ENCODE measurements around the gene PTPN5. TPM values are rescaled to one million over a fixed set of nuclear protein-coding genes. Genes with fewer than 3 reads are reported as not detected.

Gene PTPN5
- not detected in 2 replicates for total RNA-seq

DNA sequence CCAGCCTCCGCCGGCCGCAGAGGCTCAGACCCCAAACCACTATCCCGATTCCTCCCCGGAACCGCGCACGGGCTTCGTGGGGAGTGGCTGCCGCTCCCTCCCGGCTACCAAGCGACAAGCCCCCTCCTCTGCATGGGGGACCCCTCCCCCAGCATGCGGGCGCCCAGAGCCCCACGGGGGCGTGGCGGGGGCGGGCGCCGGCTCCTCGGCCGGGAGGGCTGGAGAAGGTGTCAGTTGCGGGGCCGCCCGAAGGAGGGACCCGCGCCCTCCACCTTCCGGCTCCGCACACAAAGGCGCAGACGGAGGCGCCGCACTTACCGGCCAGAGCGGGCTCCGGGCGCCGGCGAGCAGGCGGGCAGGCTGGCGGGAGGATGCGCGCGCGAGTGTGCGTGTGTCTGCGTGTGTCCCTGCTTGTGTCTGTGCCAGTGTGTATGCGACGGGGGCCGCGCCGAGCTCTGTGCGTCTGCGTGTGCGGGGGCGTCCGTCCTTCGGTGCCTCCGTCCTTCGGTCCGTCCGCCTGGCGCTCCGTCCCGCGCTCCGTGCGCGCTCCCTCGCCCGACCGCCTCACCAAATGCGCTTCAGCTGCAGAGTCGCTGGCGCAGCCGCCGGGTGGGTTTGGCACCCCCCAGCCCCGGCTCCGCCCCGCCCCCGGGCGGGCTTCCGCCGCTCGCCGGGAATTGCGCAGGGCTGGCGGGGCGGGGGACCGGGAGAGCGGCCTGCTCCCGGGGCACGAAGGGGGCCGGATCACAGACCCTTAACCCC is at the start of gene PTPN5:
PTPN5 (minus strand) TSS at position 592 of the 762 bp plus-strand sequence. CDS start 19,840 bp downstream, outside the sequence.

DNA sequence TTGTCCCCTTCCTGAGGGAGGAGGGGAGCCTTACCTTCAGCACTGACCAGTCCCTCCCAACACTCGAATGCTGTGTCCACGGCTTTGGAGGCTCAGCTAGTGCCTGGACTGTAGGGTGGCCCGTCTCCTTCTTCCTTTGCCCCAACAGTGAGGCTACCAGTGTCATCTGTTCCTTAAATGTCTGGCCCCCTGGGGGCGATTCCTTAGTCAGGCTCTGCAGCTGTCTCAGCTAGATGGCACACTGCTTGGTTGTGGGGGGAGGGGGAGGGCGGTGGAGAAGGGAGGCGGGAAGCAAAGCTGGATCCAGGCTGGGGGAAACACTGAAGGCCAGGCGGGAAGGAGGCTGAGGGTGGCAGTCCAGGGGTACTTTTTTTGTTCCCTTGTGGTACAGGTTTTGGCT is 65.6 kb downstream of the PTPN5 start, which contains the start of gene IGSF22:
IGSF22 (minus strand) TSS at position 149 of the 400 bp plus-strand sequence. CDS start 1,952 bp downstream, outside the sequence.

DNA sequence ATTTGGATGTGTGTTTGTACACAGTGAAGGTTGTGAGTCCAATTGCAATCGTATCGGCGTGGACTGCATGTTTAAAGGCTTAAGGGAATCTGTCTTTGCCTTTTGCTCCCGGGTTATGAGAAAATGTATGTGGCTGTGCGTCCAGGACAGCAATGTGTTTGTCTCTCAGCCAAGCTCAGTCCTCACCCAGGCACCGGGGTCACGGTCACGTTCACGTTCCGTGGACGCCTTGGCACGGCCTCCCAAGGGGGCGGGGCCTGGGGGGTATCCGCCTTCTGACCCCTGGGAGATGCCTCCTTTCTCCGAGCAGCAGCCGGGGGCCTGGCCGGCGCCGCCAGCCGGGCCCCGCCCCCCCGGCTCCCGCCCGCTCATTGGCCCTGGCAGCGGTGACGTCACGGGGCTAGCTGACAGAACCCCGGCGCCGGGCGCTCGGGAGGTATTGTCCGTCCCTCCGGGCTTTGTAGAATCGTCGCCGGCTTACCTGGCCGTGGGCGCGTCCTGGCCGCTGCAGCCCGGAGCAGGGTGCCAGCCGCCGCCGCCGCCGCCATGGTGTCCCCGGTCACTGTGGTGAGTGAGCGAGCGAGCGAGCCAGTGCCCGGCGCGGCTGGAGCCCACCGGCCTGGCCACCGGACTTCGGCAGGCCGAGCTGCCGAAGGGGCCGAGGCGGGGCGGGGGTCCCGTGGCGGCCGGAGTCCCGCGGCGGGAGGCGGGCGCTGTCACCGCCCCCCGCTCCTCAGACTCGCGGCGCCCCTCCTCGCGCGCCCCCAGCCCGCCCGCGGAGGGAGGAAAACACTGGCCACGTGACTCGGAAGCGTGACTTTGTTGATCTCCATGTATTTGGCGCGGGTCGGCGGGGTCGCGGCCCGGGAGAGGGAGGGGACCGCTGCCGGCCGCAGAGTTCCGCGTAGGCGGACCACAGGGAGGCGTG is 93.0 kb downstream of the PTPN5 start, which contains the start of gene TMEM86A:
TMEM86A (plus strand) TSS at position 439 of the 928 bp plus-strand sequence; CDS start at position 547, 108 bp downstream.

Other genes starting within 250 kb of the PTPN5 start
- 15.4 and 22.8 TPM in 2 replicates for gene UEVLD, start 203.1 kb downstream of the PTPN5 start, total RNA-seq
- under 0.01 and 0.82 TPM in 2 replicates for gene MISFA, start 192.0 kb downstream of the PTPN5 start, total RNA-seq
- gene SPTY2D1, start 157.5 kb downstream of the PTPN5 start, total RNA-seq: 7.4 and 15.0 TPM in 2 replicates
- 0.97 and 4.2 TPM in 2 replicates for gene TMEM86A, start 93.0 kb downstream of the PTPN5 start, total RNA-seq
- 0.06 TPM in 1 of 2 replicates, not detected in the other for gene IGSF22, start 65.6 kb downstream of the PTPN5 start, total RNA-seq
- not detected in 2 replicates for gene MRGPRX1, start 147.6 kb upstream of the PTPN5 start, total RNA-seq

All from bladder microvascular endothelial cell (primary cell).